Prostate gland (tissue), 2 donors: ENCODE results near the gene PIGU. TPM values are rescaled to one million over a fixed set of nuclear protein-coding genes. Genes with fewer than 3 reads are reported as not detected.
"Not testable (repeated sequence)": the region's sequence is repeated elsewhere in the genome, so short reads cannot be mapped to it uniquely, and the experiment has no call there.

ENCODE experiments used
- DNase-seq: peaks from one replicate; pipeline ENCODE4 v3.0.0-alpha.2; 2019; ENCODE audit warnings: low spot score
- H3K27ac ChIP-seq, 2 donors: fragments of 200-600 bp; sonication (generic); 2 replicates each; pipeline ENCODE4 v1.5.1; 2017 to 2019
- H3K27me3 ChIP-seq: fragments of 200-600 bp; sonication (generic); replicated peaks from 2 replicates; pipeline ENCODE4 v1.5.1; 2019; ENCODE audit not compliant: insufficient read depth
- H3K36me3 ChIP-seq, 2 donors: fragments of 200-600 bp; sonication (generic); 1 replicate in 1 of 2; 2 replicates in 1 of 2; pipeline versions ENCODE4 v1.5.1 to v1.8.1; 2017 to 2019
- H3K4me1 ChIP-seq: fragments of 200-600 bp; sonication (generic); replicated peaks from 2 replicates; pipeline ENCODE4 v1.5.1; 2019
- H3K4me3 ChIP-seq, 2 donors: fragments of 200-600 bp; sonication (generic); 2 replicates each; pipeline ENCODE4 v1.5.1; 2017 to 2019
- H3K9me3 ChIP-seq: fragments of 200-600 bp; sonication (generic); 2 replicates; pipeline ENCODE4 v1.5.1; 2017
- POLR2A ChIP-seq: fragments of 450-650 bp; IDR thresholded peaks from one replicate; pipeline ENCODE4 v1.6.1; 2016; ENCODE audit warnings: antibody characterized with exemption, mild to moderate bottlenecking
- POLR2AphosphoS5 ChIP-seq: sonication (generic); formaldehyde crosslinking; IDR thresholded peaks from one replicate; pipeline ENCODE4 v1.6.1; 2017; ENCODE audit warnings: antibody characterized with exemption
- WGBS: methylation state at CpG from one replicate; pipeline ENCODE4 v1.1.5; 2018; 5-methylcytosine and 5-hydroxymethylcytosine counted together
- intact Hi-C: fragments of 100-400 bp; cut with DNase I; formaldehyde crosslinking; loops from one replicate; pipeline ENCODE4 v1.14.2; 2022
- total RNA-seq, 2 donors: library from RNA; depleted of rRNA; stranded (reverse); fragments of >200 nt; gene quantifications; one replicate each; pipeline ENCODE4 v1.1.0, GENCODE V29; 2016
- TF ChIP-seq, protein P1 (sequence below), 4 experiments: fragments of 200-600 bp in 2 of 4; fragments of 450-650 bp in 2 of 4; sonication (generic) in 2 of 4; IDR thresholded peaks; 1 replicate in 3 of 4; 2 replicates in 1 of 4; pipeline ENCODE4 v1.5.1; 2016 to 2019; ENCODE audit warnings: antibody characterized with exemption in 4 of 4, mild to moderate bottlenecking in 2 of 4, moderate library complexity in 2 of 4

PIGU gene
- total RNA-seq, 2 donors from 2014 or later = 18.2 to 26.4 TPM

DNA sequence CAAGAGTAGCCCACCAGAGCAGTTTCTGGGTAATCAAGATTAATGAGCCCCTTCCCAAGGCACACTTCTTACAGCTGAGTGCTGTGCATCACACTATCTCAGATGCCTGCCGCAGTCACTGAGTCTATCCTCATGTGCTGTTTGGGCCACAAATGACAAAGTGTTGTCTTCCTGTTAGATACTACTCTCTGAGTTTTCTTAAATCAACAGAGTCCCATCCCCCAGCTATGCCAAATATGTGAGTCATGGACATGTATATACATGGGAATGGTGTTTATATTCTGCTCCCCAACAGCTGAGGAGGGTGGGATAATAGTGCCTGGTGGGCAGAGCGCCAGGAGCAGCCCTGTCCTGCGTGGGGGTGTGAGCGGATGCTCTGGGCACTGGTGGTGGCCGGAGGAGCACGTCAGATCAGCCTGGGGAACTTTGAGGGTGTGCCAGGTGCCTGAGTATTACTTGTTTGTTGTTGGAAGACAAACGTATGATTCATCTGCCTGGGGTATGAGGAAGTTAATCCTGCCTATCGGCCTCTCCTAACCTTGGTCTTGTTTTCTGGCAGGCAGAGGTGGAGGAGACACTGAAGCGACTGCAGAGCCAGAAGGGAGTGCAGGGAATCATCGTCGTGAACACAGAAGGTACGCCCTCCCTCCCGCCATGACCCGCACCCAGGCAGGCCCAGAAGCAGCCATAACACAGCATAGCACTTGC lies 151.0 kb downstream of the PIGU start:
- 11% methylated on average over 14 of the region's 14 CpGs for WGBS
- H3K27me3 ChIP-seq = no peaks in the 10 kb centered on the region
- peaks cover 21% of the 10 kb centered on the region for H3K4me1 ChIP-seq
- intact Hi-C loops = no loop called here
- no peak for TF ChIP-seq POLR2A
- TF ChIP-seq POLR2AphosphoS5 = peak; percentile 96
- H3K4me3 ChIP-seq = peak overlapping the region in 1 of 2 donors; percentile 4
- peak; percentile 96 for DNase-seq
- peaks cover 0 to 10% of the 10 kb centered on the region in 2 donors for H3K36me3 ChIP-seq
- H3K27ac ChIP-seq = peak overlapping the region; percentile 85 to 86
- H3K9me3 ChIP-seq = no peaks in the 10 kb centered on the region

DNA sequence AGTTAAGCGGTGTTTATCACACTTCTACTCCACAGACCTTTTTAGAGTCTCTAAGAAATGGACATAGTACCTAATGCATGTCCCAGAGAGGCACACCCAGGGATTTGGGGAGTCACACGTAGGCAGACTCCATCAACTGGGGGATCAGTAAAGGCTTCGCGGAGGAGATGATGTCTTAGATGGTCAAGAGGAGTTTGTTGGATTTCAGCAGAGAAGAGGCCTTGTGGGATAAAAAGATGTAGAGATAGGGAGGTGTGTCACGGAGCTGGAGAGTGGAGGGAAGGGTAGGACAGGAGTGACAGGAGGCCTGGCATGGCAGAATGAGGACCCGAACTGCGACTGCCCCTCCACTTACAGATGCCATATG lies 151.6 kb downstream of the PIGU start:
- Histone ChIP-seq H3K4me1 (peaks cover 21% of the 10 kb centered on the region), H3K4me3 (no peak overlapping the region), H3K27ac (peak overlapping the region; percentile 85 to 86), H3K9me3 (no peaks in the 10 kb centered on the region), H3K27me3 (no peaks in the 10 kb centered on the region), H3K36me3 (peaks cover 0 to 10% of the 10 kb centered on the region in 2 donors)
- DNase-seq = no peak
- WGBS = 40% methylated on average over 7 of the region's 7 CpGs
- TF ChIP-seq POLR2AphosphoS5 (no peak), POLR2A (no peak)
- TF ChIP-seq, protein P1, sequence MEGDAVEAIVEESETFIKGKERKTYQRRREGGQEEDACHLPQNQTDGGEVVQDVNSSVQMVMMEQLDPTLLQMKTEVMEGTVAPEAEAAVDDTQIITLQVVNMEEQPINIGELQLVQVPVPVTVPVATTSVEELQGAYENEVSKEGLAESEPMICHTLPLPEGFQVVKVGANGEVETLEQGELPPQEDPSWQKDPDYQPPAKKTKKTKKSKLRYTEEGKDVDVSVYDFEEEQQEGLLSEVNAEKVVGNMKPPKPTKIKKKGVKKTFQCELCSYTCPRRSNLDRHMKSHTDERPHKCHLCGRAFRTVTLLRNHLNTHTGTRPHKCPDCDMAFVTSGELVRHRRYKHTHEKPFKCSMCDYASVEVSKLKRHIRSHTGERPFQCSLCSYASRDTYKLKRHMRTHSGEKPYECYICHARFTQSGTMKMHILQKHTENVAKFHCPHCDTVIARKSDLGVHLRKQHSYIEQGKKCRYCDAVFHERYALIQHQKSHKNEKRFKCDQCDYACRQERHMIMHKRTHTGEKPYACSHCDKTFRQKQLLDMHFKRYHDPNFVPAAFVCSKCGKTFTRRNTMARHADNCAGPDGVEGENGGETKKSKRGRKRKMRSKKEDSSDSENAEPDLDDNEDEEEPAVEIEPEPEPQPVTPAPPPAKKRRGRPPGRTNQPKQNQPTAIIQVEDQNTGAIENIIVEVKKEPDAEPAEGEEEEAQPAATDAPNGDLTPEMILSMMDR (IDR thresholded peaks at IDR 0.05) = no peak
- intact Hi-C loops = no loop called here

DNA sequence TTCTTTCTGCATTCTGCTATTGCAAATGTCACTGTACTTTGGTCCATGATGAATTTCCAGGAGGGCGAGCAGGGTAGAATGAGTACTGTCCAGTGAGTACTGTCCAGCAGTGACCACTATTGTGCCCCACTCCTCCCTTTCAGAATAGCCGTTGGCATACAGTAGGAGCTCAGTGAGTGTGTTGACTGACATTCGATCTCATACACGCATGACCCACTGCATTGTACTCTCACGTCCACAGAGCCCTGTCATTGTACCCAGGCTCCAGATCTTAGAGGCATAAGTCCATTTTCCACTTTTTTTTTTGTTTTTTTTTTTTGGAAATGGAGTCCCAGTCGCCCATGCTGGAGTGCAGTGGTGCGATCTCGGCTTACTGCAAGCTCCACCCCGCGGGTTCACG lies 152.5 kb downstream of the PIGU start:
- intact Hi-C loops = loop anchor here (5.0 kb wide), 1 partner anchor 52 kb away; no protein-coding TSS in a partner anchor

DNA sequence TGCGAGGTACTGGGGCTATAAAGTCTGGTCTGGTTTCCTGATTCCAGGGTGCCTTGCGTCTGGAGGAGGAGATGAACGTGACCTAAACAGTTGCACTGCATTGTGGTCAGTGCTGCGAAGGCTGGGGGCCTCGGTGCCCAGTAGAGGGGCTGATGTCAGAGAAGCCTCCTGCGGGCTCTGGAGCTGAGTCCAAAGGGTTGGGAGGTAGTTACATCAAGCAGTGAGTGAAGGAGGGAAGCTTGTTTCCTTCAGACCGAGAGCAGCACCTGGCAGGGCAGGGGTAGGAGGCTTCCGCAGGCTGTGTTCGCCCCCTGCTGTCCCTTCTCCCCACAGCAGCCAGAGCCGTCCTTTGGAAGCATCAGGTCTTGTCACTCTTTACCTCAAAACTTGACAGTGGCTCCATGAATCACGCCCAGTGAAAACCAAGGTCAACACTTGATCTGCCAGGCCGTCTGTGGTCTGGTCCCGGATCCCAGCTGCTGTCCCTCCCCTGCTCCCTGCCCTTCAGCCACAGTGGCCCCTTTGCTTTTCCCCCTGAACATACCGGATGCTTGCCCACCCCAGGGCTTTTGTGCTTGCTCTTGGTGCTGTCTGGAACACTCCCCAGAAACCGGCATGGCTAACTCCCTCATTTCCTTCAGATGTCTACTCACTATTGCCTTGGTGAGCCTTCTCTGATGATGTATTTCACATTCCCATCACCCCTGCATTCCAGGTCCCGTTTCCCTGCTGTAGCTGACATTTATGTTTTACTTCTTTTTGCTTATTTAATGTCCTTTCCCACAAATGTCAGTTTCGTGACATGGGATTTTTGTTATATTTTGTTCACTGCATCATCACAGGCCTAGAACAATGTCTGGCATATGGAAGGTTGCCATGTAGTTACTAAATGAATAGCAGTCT lies 153.7 kb downstream of the PIGU start:
- no peak for TF ChIP-seq POLR2A
- TF ChIP-seq, protein P1 (IDR thresholded peaks at IDR 0.05) = peak in 2 of 4 experiments; percentile 63

More for the DNA sequence above, 152.5 kb downstream of the PIGU start:
- Histone ChIP-seq H3K27ac (peak overlapping the region; percentile 85 to 86), H3K4me1 (peaks cover 21% of the 10 kb centered on the region), H3K27me3 (no peaks in the 10 kb centered on the region), H3K9me3 (no peaks in the 10 kb centered on the region), H3K4me3 (no peak overlapping the region), H3K36me3 (peaks cover 0 to 5% of the 10 kb centered on the region in 2 donors)
- TF ChIP-seq, protein P1 (IDR thresholded peaks at IDR 0.05) = no peak
- TF ChIP-seq POLR2AphosphoS5 = no peak
- TF ChIP-seq POLR2A = no peak
- DNase-seq = no peak
- WGBS = 71% methylated on average over 11 of the region's 11 CpGs

DNA sequence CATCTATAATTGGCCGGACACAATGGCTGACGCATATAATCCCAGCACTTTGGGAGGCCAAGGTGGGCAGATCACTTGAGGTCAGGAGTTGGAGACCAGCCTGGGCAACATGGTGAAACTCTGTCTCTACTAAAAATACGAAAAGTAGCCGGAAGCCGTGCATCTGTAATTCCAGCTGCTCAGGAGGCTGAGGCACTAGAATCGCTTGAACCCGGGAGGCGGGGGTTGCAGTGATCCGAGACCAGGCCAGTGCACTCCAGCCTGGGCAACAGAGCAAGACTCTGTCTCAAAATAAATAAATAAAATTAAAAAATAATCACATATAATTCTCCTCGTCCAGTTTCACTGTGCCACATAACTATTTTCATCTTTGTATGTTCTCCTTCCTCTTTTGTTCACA lies 157.1 kb downstream of the PIGU start:
- not testable (repeated sequence) for H3K27me3 ChIP-seq, DNase-seq, H3K4me1 ChIP-seq, H3K9me3 ChIP-seq, H3K36me3 ChIP-seq, H3K27ac ChIP-seq, H3K4me3 ChIP-seq
- 88% methylated on average over 10 of the region's 10 CpGs for WGBS
- intact Hi-C loops = loop anchor here (5.0 kb wide), 1 partner anchor 48 kb away; no protein-coding TSS in a partner anchor

More for the DNA sequence above, 153.7 kb downstream of the PIGU start:
- DNase-seq = peak; percentile 46
- intact Hi-C loops = loop anchor here (1.0 to 5.0 kb wide), 2 partner anchors 51 to 211 kb away; no protein-coding TSS in a partner anchor
- 46% methylated on average over 17 of the region's 17 CpGs for WGBS
- H3K4me3 ChIP-seq = no peak overlapping the region
- H3K36me3 ChIP-seq = peaks cover 0 to 5% of the 10 kb centered on the region in 2 donors
- no peaks in the 10 kb centered on the region for H3K27me3 ChIP-seq
- H3K4me1 ChIP-seq = peaks cover 21% of the 10 kb centered on the region
- H3K27ac ChIP-seq = peak overlapping the region; percentile 64 to 86
- H3K9me3 ChIP-seq = no peaks in the 10 kb centered on the region

DNA sequence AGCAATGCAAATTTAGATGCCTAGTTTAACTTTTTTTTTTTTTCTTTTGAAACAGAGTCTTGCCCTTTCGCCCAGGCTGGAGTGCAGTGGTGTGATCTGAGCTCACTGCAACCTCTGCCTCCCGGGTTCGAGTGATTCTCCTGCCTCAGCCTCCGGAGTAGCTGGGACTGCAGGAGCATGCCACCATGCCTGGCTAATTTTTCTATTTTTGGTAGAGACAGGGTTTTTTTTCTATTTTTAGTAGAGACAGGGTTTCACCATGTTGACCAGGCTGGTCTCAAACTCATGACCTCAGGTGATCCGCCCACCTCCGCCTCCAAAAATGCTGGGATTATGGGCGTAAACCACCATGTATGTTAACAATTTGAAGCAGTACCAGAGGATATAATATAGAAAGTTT lies 158.0 kb downstream of the PIGU start:
- WGBS = 95% methylated on average over 7 of the region's 7 CpGs

More for the DNA sequence above, 158.0 kb downstream of the PIGU start:
- H3K27ac ChIP-seq, intact Hi-C loops, H3K9me3 ChIP-seq, DNase-seq, H3K4me1 ChIP-seq, H3K4me3 ChIP-seq, H3K36me3 ChIP-seq, H3K27me3 ChIP-seq: not testable (repeated sequence)
